K562 (cell line): ENCODE results near the gene TMEM260. TPM values are rescaled to one million over a fixed set of nuclear protein-coding genes. Genes with fewer than 3 reads are reported as not detected.
A peak's percentile ranks its signal among the peaks of the same experiment; 100 is the strongest.

Experiments
- ARID1B ChIP-seq: fragments of 450-650 bp; IDR thresholded peaks from 2 replicates; pipeline ENCODE4 v1.6.1; 2016; ENCODE audit warnings: antibody characterized with exemption, mild to moderate bottlenecking, inconsistent platforms
- BDP1 ChIP-seq: IDR thresholded peaks from 3 replicates; pipeline ENCODE4 v1.6.1; 2011; ENCODE audit not compliant: insufficient read length, insufficient read depth
- NCOA6 ChIP-seq: fragments of 450-650 bp; IDR thresholded peaks from 2 replicates; pipeline ENCODE4 v1.6.1; 2017; ENCODE audit warnings: mild to moderate bottlenecking
- POLR2B ChIP-seq: fragments of 450-650 bp; IDR thresholded peaks from 2 replicates; pipeline ENCODE4 v1.6.1; 2018; ENCODE audit warnings: low read depth; ENCODE audit not compliant: partially characterized antibody
- RCOR1 ChIP-seq, 2 experiments: IDR thresholded peaks; 2 replicates each; pipeline ENCODE4 v1.6.1; 2012; ENCODE audit warnings: low read depth in 2 of 2, low read length in 2 of 2, borderline replicate concordance in 1 of 2, improper control_type of control experiment in 1 of 2
- SIN3A ChIP-seq, 2 experiments: fragments of 150-350 bp in 1 of 2; IDR thresholded peaks; 2 replicates each; pipeline ENCODE4 v1.6.1; 2011 to 2016; ENCODE audit warnings: borderline replicate concordance in 2 of 2, low read depth in 2 of 2, low read length in 2 of 2, mild to moderate bottlenecking in 2 of 2, moderate library complexity in 2 of 2; ENCODE audit not compliant: control insufficient read depth in 1 of 2
- TAF9B ChIP-seq: fragments of 450-650 bp; IDR thresholded peaks from 2 replicates; pipeline ENCODE4 v1.6.1; 2018; ENCODE audit warnings: mild to moderate bottlenecking; ENCODE audit not compliant: partially characterized antibody
- ZNF121 ChIP-seq: sonication (generic); formaldehyde crosslinking; conservative IDR thresholded peaks from 2 replicates; pipeline ENCODE4 v1.8.0; 2022; ENCODE audit warnings: missing genetic modification reagents
- ZNF445 ChIP-seq: fragments of 250-450 bp; sonication (Bioruptor Pico); IDR thresholded peaks from 2 replicates; pipeline ENCODE4 v1.4.0; 2020; ENCODE audit warnings: low read depth, mild to moderate bottlenecking, moderate library complexity
- polyA plus RNA-seq, 8 experiments: library from polyadenylated mRNA; depleted of rRNA in 4 of 8; stranded (reverse) in 5 of 8; unstranded in 3 of 8; fragments of >200 nt; fragmentation: Nextera tagmentation in 2 of 8; fragmentation: Illumina TruSeq in 1 of 8; extraction: Ambion mirVana in 2 of 8; extraction: Trizol in 1 of 8; gene quantifications; 2 replicates each; pipeline versions ENCODE4 v1.2.1 to v1.2.3, GENCODE V29; 2011 to 2014; ENCODE audit warnings: inconsistent platforms in 1 of 8, missing spikeins in 1 of 8
- total RNA-seq, 7 experiments: library from RNA; depleted of rRNA in 6 of 7; stranded (reverse); fragments of >200 nt in 6 of 7; fragmentation: Illumina TruSeq in 2 of 7; extraction: Trizol in 2 of 7; gene quantifications; 2 replicates each; pipeline versions ENCODE4 v1.2.1 to v1.2.3, GENCODE V29; 2011 to 2021; ENCODE audit warnings: low replicate concordance in 1 of 7
- TF ChIP-seq, protein P1 (sequence below): fragments of 450-650 bp; IDR thresholded peaks from 2 replicates; pipeline ENCODE4 v1.6.1; 2018; ENCODE audit not compliant: partially characterized antibody
- TF ChIP-seq, protein P2 (sequence below): fragments of 450-650 bp; conservative IDR thresholded peaks from 2 replicates; pipeline ENCODE4 v1.6.1; 2016; ENCODE audit warnings: missing genetic modification characterization, low read depth, mild to moderate bottlenecking, missing compliant biosample characterization, moderate library complexity
- TF ChIP-seq, protein P3 (sequence below), 2 experiments: fragments of 450-650 bp; IDR thresholded peaks; 2 replicates each; pipeline ENCODE4 v1.6.1; 2018; ENCODE audit warnings: mild to moderate bottlenecking in 2 of 2, low read depth in 1 of 2; ENCODE audit not compliant: partially characterized antibody in 2 of 2
- TF ChIP-seq, protein P4 (sequence below): fragments of 200-800 bp; sonication (Bioruptor generic); IDR thresholded peaks from 2 replicates; pipeline ENCODE4 v1.6.1; 2017; ENCODE audit warnings: missing genetic modification characterization, missing compliant biosample characterization
- TF ChIP-seq, protein P5 (sequence below): fragments of 250-450 bp; sonication (Bioruptor Pico); IDR thresholded peaks from 2 replicates; pipeline ENCODE4 v1.5.0; 2020; ENCODE audit warnings: mild to moderate bottlenecking

Gene TMEM260
- total and polyA plus RNA-seq, 9 of the 15 experiments (the other 6 are each of a cell fraction or from before 2014, with no cell fraction given): 2.2 to 9.4 (median 6.0) TPM

DNA sequence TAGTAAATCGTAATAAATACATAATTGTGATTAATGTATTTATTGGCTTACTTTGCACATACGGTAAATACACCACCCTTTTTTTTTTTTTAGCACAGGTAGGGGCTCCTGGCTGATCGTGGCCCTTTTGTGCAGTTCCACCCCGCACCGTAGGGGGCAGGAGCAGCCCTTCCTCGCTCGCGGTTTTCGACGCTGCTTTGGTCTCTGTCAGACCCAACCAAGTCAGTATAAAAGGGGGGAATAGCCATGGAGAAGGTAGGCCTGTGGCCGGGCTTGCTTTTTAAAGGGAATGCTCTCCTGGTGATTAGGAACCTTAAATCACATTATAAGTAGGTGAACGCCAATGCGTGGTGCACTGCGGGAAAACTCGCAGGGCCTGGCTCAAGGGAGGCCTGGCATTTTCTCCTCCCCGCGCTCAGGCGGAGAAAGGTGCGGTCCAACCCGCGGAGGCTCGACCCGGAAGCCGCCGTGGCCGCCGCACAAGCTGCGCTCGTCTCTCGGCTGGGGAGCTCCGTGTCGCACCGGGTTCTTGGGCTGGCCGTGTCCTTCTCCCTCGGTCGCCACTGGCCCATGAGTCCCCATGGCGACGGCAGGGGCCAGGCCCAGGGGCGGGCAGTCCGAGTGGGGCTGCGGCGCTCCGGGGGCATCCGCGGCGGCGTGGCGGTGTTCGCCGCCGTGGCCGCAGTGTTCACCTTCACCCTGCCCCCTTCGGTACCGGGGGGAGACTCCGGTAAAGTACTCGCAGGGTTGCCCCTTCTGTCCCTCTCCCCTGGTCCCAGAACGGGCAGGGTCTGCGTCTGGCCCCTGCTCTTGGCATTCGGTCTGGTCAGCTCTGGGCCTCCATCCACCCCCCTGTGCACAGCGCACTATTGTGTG, at the start of gene TMEM260 (continued):
- TF ChIP-seq, protein P1, sequence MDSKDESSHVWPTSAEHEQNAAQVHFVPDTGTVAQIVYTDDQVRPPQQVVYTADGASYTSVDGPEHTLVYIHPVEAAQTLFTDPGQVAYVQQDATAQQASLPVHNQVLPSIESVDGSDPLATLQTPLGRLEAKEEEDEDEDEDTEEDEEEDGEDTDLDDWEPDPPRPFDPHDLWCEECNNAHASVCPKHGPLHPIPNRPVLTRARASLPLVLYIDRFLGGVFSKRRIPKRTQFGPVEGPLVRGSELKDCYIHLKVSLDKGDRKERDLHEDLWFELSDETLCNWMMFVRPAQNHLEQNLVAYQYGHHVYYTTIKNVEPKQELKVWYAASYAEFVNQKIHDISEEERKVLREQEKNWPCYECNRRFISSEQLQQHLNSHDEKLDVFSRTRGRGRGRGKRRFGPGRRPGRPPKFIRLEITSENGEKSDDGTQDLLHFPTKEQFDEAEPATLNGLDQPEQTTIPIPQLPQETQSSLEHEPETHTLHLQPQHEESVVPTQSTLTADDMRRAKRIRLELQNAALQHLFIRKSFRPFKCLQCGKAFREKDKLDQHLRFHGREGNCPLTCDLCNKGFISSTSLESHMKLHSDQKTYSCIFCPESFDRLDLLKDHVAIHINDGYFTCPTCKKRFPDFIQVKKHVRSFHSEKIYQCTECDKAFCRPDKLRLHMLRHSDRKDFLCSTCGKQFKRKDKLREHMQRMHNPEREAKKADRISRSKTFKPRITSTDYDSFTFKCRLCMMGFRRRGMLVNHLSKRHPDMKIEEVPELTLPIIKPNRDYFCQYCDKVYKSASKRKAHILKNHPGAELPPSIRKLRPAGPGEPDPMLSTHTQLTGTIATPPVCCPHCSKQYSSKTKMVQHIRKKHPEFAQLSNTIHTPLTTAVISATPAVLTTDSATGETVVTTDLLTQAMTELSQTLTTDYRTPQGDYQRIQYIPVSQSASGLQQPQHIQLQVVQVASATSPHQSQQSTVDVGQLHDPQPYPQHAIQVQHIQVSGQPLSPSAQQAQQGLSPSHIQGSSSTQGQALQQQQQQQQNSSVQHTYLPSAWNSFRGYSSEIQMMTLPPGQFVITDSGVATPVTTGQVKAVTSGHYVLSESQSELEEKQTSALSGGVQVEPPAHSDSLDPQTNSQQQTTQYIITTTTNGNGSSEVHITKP: peak; percentile 100
- TF ChIP-seq NCOA6 (no peak), SIN3A (IDR thresholded peaks at IDR 0.05; ENCODE audit: borderline replicate concordance in 2 of 2, control insufficient read depth in 1 of 2, low read depth in 2 of 2, low read length in 2 of 2) (peak; percentile 9 to 26; a peak in 1 of 4 replicates), RCOR1 (IDR thresholded peaks at IDR 0.05; ENCODE audit: borderline replicate concordance in 1 of 2, low read depth in 2 of 2, low read length in 2 of 2) (no peak), ZNF445 (CRISPR knock-in tag) (no peak), POLR2B (peak; percentile 60), BDP1 (no peak), ZNF121 (CRISPR knock-in tag) (no peak), ARID1B (no peak), TAF9B (peak; percentile 63)
- TF ChIP-seq, protein P2, sequence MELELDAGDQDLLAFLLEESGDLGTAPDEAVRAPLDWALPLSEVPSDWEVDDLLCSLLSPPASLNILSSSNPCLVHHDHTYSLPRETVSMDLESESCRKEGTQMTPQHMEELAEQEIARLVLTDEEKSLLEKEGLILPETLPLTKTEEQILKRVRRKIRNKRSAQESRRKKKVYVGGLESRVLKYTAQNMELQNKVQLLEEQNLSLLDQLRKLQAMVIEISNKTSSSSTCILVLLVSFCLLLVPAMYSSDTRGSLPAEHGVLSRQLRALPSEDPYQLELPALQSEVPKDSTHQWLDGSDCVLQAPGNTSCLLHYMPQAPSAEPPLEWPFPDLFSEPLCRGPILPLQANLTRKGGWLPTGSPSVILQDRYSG (tag): no peak
- TF ChIP-seq, protein P3, sequence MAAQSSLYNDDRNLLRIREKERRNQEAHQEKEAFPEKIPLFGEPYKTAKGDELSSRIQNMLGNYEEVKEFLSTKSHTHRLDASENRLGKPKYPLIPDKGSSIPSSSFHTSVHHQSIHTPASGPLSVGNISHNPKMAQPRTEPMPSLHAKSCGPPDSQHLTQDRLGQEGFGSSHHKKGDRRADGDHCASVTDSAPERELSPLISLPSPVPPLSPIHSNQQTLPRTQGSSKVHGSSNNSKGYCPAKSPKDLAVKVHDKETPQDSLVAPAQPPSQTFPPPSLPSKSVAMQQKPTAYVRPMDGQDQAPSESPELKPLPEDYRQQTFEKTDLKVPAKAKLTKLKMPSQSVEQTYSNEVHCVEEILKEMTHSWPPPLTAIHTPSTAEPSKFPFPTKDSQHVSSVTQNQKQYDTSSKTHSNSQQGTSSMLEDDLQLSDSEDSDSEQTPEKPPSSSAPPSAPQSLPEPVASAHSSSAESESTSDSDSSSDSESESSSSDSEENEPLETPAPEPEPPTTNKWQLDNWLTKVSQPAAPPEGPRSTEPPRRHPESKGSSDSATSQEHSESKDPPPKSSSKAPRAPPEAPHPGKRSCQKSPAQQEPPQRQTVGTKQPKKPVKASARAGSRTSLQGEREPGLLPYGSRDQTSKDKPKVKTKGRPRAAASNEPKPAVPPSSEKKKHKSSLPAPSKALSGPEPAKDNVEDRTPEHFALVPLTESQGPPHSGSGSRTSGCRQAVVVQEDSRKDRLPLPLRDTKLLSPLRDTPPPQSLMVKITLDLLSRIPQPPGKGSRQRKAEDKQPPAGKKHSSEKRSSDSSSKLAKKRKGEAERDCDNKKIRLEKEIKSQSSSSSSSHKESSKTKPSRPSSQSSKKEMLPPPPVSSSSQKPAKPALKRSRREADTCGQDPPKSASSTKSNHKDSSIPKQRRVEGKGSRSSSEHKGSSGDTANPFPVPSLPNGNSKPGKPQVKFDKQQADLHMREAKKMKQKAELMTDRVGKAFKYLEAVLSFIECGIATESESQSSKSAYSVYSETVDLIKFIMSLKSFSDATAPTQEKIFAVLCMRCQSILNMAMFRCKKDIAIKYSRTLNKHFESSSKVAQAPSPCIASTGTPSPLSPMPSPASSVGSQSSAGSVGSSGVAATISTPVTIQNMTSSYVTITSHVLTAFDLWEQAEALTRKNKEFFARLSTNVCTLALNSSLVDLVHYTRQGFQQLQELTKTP (IDR thresholded peaks at IDR 0.05; ENCODE audit: low read depth in 1 of 2, partially characterized antibody in 2 of 2): peak in 1 of 2 experiments; percentile 42
- TF ChIP-seq, protein P4, sequence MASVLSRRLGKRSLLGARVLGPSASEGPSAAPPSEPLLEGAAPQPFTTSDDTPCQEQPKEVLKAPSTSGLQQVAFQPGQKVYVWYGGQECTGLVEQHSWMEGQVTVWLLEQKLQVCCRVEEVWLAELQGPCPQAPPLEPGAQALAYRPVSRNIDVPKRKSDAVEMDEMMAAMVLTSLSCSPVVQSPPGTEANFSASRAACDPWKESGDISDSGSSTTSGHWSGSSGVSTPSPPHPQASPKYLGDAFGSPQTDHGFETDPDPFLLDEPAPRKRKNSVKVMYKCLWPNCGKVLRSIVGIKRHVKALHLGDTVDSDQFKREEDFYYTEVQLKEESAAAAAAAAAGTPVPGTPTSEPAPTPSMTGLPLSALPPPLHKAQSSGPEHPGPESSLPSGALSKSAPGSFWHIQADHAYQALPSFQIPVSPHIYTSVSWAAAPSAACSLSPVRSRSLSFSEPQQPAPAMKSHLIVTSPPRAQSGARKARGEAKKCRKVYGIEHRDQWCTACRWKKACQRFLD (CRISPR knock-in tag): no peak
- TF ChIP-seq, protein P5, sequence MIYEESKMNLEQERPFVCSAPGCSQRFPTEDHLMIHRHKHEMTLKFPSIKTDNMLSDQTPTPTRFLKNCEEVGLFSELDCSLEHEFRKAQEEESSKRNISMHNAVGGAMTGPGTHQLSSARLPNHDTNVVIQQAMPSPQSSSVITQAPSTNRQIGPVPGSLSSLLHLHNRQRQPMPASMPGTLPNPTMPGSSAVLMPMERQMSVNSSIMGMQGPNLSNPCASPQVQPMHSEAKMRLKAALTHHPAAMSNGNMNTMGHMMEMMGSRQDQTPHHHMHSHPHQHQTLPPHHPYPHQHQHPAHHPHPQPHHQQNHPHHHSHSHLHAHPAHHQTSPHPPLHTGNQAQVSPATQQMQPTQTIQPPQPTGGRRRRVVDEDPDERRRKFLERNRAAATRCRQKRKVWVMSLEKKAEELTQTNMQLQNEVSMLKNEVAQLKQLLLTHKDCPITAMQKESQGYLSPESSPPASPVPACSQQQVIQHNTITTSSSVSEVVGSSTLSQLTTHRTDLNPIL (CRISPR knock-in tag): no peak
